Fibroblast of skin of left quadriceps (primary cell): ENCODE measurements around the gene FSHB.
A peak's percentile ranks its signal among the peaks of the same experiment; 100 is the strongest.
"Not testable (repeated sequence)": the region's sequence is repeated elsewhere in the genome, so short reads cannot be mapped to it uniquely, and the experiment has no call there.

ENCODE experiments used
- DNase-seq, 2 experiments: peaks; one replicate each; pipeline ENCODE4 v3.0.0-alpha.2; 2013; ENCODE audit warnings: low read depth in 2 of 2

Gene FSHB

DNA sequence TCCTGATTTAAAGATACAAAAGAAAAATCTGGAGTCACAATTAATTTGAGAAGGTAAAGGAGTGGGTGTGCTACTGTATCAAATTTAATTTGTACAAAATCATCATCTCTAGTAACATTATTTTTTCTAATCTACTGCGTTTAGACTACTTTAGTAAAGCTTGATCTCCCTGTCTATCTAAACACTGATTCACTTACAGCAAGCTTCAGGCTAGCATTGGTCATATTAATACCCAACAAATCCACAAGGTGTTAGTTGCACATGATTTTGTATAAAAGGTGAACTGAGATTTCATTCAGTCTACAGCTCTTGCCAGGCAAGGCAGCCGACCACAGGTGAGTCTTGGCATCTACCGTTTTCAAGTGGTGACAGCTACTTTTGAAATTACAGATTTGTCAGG is at the start of gene FSHB:
FSHB (plus strand) TSS at position 301 of the 400 bp plus-strand sequence. CDS start 889 bp downstream, outside the sequence.
- DNase-seq: no peak

DNA sequence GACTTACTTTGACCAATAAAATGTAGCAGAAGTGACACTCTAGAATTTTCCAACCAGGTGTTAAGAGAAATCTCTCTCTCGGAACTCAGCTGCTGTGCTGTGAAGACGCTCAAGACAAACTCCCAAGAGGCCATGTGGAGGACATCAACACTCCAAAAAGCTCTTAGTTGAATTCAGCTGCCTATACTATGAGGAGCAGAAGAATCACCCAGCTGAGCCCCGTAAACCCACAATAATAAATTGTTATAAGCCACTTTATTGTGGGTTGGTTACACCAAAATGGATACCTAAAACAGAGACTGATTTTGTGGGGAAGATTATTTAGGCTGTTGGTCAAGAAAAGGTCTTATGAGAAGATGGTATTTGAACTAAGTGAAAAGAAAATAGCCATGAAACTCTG is 44.1 kb upstream of the FSHB start:
- no peak for DNase-seq

DNA sequence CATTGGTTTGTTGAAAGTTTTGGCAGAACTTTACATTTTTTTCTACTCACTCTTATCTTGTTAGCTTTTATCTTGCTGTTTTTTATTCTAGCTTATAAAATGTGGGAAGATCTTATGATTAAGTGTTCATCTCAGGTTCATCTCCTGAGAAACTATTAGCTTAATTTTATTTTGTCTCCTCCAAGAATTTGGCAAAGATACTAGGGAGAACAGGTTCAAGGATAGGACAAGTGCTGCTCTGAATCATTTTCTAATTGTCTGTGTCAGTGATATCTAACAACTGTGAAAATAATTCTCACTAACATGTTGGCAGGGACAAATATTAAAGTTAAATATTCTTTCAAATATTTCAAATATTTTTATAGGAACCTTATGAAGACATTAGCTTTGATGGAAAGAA is 38.2 kb upstream of the FSHB start:
- no peak for DNase-seq

DNA sequence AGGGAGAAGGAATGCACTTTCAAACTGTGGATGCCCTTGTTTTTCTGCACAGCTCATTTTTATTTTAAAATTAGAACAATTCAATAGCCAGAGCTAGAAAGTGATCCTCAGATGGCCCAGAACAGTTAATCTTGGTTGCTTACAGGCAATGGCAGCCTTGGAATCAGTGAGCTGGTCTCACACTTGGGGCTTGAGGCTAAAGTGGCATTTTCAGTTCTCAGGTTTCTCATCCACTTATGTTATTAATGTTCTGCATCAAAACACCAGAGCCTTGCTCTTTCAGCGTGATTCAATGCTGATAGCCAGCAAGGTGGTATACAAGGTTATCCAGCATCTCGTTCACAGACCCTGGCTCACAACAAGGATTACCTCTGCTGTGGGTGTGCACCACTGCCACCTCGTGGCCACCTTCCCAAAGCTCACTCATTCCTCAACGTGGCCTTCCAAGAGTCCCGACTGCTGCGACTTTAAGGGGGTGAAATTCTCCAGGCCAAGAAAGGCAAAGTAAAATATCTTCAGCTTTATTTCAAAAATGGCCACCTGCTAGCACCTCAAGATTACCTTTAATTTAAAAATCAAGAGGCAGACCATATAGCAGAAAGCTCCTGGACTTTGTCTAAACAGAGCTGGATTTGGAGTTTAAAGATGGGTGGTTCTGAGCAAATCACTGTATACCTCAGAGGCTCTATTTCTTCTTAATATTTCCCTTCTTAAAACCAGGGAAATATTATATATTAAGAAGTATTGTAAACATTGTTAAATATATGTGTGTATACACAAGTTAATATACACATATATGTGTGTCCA is 34.2 kb upstream of the FSHB start:
- peak; percentile 11 to 36 for DNase-seq

DNA sequence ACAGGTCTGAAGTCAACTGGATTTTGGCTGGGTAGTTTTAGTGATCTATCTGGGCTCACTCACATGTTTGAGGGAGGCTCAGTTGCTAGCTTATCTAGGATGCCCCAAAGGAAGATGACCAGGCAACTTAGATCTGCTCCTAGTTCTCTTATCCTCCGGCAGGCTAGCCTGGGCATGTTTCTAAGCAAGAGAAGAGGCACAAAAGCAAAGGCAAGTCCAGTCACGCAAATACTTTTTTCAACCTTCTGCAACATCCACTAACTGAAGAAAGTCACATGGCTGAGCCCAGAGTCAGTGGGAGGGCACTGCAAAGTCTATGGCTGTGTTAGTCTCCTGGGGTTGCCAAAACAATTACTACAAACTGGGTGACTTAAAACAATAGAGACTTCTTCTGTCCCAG is 32.9 kb upstream of the FSHB start:
- no peak for DNase-seq

DNA sequence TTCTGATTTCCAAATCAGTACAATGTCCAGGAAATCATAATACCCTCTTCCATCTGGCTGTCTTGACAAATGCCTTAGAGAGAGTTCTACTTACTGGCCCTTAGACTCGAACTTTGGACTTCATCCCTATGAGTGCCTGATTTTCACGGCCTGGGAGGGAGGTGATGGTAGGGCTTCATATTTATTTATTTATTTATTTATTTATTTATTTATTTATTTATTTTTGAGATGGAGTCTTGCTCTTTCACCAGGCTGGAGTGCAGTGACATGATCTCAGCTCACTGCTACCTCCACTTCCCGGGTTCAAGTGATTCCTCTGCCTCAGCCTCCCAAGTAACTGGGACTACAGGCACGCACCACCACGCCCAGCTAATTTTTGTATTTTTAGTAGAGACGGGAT is 27.8 kb upstream of the FSHB start:
- not testable (repeated sequence) for DNase-seq

DNA sequence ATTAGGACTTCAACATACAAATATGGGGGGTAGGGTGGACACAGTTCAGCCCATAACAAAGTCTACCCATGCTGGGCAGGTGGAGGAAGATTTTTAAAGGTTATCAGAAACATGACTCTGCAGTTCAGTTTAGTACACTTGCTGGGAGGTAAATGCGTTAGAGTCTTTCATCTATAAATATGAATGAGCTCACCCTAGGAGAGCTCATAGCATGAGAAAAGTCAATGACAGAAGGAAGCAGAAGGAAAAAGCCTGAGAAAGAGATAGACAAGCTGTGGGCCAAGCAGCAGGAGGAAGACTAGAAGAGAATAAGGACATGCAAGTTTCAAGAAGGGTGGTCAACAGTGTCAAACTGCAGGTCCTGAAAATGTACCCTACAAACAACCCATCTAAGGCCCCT is 27.0 kb upstream of the FSHB start:
- DNase-seq: no peak

DNA sequence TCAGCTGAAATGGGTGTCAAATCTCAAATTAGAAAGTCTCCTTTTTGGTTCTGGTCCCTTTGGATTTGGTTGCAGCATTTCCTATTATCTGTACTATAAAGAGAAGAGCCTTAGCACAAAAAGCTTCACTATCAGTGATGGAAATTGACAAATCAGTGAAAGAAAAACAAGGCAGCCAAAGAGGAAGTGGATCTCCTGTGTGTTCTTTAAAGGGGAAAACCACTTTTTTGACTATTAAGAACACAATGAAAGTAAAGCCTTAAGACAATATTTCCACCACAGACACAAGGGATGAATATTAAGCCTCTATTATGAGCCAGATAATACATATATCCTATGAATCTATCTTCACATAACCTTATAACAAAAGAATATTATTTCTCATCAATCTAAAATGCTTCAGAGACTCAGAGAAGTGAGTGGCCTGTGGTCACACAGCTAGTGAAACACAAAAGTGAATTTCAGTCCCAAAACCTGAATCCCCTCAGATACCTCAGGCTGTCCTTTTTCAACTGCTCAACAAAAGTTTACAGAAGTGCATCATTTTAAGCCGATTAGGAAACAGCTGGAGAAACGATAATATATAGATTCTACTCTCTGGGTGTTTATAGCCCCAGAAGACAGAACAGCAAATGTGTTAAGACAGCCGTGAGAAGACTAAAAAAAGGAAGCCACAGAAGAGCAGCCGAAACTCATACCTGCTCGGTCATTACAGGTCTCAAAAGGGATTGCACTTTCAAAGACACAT is 24.4 kb upstream of the FSHB start:
- no peak for DNase-seq

DNA sequence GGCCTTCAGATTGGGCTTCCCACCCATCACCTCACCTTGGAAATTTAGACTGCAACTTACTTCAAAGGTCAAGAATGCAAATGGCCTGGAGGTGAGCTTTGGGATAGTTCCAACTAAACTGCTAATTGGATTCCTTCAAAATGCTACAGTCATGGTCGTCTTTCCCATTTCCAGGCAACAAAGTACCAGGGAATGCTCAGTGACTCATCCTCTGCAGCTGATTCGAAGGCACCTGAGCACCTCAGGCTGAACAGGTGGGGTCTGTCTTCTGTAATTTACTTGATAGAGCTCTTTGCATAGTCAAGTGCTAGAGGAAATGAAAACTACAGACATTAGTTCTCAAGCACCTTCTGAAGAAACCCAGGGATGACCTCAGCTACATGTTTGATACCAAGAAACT is 20.5 kb upstream of the FSHB start:
- DNase-seq: no peak

DNA sequence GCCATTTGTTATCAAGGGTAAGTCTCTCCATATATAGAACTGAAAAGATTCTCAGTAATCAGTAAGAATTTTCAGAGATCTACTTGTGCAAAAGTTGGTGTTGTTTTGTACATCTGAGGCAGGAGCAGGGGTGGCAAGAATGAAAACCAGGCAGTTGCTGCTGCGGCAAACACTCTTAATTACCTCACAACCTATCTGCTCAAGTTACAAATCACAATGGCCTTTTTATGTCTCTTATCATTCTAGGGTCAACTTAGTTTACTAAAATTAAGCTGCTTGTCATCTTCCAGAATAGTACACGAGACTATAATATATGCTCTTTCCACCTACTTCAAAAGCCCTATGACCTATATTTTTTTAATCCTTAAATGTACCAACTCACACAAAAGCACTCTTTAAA is 14.3 kb upstream of the FSHB start:
- DNase-seq: no peak

DNA sequence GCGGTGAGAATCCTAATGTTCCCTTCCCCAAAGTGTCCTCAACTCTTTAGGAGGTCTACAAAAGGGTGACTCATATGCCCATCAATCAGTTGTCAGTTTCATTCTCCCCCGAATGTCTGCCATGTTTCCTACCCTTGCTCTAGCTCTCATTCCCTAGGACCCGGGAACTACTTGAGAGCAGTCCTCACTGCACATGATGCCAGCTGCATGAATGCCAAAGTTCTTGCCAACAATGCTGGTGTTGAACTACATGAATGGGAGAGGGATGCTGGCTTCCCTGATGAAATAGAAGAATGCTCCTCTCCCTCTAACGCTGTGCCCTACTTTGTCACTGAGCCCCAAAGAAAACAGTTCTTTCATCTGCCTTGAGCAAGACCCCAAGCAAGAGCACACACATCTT is 12.5 kb upstream of the FSHB start:
- no peak for DNase-seq

DNA sequence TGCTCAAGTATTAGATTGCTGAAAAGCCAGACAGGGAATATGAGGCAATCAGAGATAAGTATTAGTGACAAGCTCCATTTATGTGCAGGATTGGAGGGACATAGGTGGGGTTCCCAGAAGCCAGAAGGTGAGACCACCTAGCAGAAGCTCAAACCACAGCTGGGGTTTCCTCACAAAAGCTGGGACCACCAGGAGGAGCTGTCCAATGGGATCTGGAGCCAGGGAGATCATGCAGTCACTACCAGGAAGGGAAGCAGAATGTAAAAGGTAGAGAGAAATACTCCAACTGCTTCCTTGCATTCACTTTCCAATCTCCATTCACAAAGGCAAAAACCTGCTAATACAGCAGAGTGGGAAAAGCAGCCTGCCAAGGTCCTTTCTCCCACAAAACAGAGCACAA is 5.2 kb upstream of the FSHB start:
- DNase-seq: no peak

DNA sequence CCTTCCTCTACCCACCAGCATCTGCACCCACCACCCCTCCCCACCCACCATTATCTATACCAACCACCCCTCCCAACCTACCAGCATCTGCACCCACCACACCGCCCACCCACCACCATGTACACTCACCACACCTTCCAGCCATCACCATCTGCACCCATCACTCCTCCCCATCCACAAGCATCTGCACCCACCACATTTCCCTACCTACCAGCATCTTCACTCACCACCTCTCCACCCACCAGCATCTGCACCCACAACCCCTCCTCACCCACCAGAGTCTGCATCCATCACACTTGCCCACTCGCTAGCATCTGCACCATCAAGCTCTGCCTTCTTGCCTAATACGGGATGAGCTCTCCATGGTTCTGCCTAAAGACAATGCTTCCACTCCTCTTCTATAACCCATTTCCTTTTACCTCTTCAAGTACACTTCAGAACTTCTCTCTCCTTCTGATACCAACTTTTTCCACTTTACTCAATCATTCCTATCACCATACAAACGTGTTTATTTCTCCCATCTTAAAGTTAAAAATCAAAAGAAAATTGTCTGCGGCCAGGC is 2.4 kb upstream of the FSHB start:
- no peak for DNase-seq

DNA sequence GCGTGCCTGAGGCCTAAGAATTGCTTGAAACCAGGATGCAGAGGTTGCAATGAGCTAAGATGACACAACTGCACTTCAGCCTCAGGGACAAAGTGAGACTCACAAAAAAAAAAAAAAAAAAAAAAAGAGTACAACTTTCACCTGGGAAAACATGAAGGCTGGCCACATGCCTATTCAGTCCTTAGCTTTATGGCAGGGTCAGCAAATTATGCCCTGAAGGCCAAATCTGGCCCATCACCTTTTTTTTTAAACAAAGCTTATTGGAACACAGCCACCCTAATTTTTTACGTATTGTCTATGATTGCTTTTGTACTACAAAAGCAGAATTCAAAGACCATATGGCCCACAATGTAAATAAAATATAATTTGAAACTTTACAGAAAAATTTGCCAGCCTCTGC is 8.2 kb downstream of the FSHB start:
- DNase-seq: no peak

DNA sequence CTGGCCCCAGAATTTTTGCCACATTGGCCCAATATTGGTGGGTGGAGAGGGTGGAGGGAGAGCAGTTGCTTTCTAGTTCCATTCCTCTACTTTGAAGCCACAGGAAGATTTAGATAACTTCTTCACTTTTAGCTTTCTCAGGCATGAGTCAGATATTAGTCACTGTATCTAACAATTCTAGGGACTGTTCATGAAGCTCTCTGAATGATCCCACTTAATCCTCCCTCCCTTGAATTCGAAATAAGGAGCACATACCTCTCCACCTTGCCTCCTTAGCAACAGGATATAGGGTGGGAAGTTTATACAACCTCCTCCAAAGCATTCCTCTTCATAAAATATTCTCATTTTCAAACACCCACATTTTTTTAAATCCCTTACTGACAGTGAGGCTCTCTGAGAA is 13.5 kb downstream of the FSHB start:
- peak; percentile 44 to 50 for DNase-seq

DNA sequence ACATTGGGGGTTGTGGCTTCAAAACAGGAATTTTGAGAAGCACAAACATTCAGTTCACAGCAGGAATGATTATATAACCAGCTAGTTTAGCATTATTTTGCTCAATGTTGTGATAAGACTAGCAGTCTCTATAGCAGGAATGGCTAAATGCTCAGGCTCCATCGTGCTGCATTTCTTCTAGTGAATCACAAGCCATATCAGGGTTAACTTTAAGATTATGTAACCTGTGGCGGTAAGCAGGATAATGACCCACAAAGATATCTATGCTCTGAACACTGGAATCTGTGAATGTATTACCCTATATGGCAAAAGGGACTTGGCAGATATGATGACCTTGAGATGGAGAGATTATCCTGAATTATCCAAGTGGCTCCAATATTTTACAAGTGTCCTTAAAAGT is 14.8 kb downstream of the FSHB start:
- DNase-seq: no peak

DNA sequence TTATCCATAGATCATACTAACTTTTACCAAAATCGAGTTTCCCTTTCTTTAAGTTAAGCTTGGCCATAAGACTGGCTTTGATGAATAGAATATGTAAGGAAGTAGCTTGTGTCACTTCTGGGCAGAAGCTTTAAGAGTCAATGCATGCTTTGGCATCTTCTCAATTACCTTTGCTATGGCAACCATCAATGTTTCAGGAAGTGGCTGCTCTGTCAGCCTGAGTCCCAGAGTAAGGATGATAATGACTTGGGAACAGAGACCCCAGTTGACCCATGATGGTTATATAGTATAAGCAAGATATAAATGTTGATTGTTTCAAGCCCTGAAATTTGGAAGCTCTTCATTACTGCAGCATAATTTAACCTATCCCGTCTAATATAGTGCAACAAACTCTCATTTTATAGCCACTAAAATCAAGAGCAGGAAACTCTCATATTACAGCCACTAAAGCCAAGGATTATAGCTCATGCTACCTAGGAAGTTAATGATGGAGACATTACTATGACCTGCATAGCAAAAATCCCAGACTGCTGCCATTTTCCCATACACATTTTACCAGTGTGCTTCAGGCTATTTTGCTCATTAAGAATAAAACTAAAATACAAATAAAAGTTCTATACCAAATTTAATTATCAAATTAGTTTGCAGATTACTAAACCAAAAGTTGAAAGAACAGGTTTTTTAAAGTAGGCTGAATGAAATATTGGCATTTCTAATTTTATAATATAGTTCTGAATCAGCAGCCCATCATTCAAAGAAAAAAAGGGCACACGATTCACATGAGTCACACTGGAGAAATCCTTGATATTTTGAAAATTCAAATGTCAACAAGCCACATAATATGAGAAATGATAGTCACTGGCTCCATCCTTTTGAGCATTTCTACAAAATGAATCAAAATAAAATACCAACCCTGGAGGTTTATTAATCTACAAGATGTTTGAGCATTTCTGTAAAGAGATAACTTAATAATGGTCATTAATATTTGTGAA is 23.8 kb downstream of the FSHB start:
- no peak for DNase-seq

DNA sequence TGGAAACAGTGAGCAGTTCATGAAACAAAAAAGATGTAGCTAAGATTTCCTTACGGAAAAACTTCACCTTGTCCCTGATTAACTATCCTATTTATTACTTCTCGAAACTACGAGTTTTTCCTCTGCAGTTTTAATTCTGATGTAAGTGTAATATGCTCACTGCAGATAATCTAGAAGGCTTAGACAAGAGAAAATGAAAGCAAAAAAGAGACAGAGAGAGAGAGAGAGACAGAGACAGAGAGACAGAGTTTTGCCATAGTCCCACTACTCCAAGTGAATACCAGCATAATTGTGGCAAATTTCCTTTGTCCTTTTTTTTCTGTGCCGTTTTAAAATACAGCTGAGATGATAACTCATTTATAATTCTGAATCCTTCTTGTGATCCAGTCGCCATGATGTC is 24.8 kb downstream of the FSHB start:
- DNase-seq: no peak

DNA sequence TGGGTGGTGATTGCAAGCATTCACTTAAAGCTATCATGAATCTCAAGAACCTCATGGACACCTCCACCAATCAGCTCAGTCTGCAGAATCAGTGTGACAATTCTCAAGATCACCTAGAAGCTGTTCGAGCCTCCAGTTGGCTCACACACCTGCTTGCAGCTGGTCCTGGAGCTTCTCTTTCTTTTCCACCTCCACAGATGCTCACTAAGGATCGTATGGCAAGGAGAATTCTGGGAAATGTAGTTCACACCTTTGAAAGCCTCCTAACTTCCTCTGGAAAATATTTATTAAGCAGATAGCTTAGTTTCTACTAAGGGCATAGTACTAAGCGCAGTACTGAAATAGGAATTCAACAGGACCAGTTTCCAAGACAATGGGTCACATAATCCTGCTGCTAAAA is 26.2 kb downstream of the FSHB start:
- DNase-seq: no peak

DNA sequence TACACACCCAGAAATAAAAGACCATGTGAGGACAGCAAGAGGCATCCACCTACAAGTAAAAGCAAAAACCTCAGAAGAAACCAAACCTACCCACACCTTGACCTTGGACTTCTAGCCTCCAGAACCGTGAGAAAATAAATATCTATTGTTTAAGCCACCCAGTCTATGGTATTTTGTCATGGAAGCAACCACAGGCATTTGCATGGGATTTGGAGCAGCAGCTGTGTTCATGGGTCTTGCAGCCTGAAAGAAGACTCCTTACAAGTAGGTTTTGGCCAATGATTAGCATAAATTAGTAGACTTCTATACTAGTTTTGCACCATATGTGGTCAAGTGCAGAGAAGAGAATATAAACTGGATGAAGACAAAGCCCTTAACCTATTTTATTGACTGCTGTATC is 27.9 kb downstream of the FSHB start:
- DNase-seq: no peak

DNA sequence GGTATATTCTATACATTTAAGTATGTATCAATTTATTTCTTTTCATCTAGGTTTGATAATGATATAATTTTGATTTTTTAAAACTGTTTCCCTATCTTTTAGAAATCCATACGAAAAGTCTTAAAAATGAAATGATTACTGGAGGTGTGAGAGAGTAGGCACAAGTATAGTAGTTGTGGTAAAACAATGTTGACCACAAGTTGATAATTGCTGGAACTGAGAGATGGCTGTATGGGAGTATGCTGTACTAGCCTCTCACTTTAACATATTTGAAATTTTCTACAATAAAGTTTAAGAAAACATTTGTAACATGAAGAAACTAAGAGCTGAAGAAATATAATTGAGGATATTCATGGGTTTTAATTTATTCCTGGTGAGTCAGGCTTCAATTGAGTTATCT is 30.0 kb downstream of the FSHB start:
- no peak for DNase-seq

DNA sequence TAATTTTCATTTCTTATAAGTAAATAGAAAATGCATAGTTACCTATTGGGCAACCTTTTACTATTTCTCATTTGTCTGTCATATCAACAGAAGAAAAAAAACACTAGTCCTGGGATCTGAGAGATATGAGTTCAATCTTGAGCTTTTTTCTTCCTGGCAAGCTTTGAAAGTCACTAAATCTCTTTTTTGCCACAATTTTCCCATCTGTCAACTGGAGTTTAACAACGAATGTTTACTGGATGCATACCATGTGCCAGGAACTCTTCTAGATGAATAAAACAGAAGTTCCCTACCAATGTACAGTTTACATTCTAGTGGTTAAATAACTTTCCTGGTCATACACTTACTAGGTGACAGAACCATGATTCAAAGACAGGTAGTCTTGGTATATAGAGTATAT is 31.0 kb downstream of the FSHB start:
- DNase-seq: no peak
